PC-3 (cell line): ENCODE measurements around the gene APLP1. TPM values are rescaled to one million over a fixed set of nuclear protein-coding genes. Genes with fewer than 3 reads are reported as not detected.
"Not testable (repeated sequence)": the region's sequence is repeated elsewhere in the genome, so short reads cannot be mapped to it uniquely, and the experiment has no call there.

ENCODE experiments used
- ATAC-seq: fragments of 200-7000 bp; cut with Tn5 transposase; 2 replicates; pipeline ENCODE4 v1.9.1; 2020; ENCODE audit warnings: mild to moderate bottlenecking, moderate library complexity
- BruUV-seq: library from RNA; stranded (reverse); fragments of 400-500 nt; replicated peaks from 2 replicates; lab custom pipeline; 2021; lab: Mats Ljungman, UMichigan
- CTCF ChIA-PET: fragments of 300-600 bp; sonication (Branson Sonifier 250); formaldehyde crosslinking; loops from one replicate; lab custom pipeline; 2022; ENCODE audit warnings: antibody characterized with exemption; lab: Charles Lee
- POLR2A ChIA-PET: fragments of 300-600 bp; sonication (Branson Sonifier 250); formaldehyde crosslinking; loops from one replicate; lab custom pipeline; 2022; ENCODE audit warnings: antibody characterized with exemption; ENCODE audit not compliant: unreplicated experiment; lab: Charles Lee
- DNase-seq: peaks from one replicate; pipeline ENCODE4 v3.0.0-alpha.2; 2015
- H2AFZ ChIP-seq: fragments of 300-600 bp; sonication (generic); 2 replicates; pipeline ENCODE4 v1.6.0; 2016; ENCODE audit warnings: antibody characterized with exemption, low read length
- H3F3A ChIP-seq: fragments of 300-600 bp; sonication (generic); one replicate; pipeline ENCODE4 v1.6.0; 2017; ENCODE audit warnings: antibody characterized with exemption, low read length, control low read depth, mild to moderate bottlenecking; ENCODE audit not compliant: unreplicated experiment
- H3K27ac ChIP-seq: fragments of 300-600 bp; sonication (generic); 2 replicates; pipeline ENCODE4 v1.5.1; 2016; ENCODE audit warnings: mild to moderate bottlenecking, low read length
- H3K27me3 ChIP-seq: fragments of 300-600 bp; sonication (generic); 2 replicates; pipeline ENCODE4 v1.6.1; 2016; ENCODE audit warnings: low read length, mixed read lengths
- H3K36me3 ChIP-seq: fragments of 300-600 bp; sonication (generic); 2 replicates; pipeline ENCODE4 v1.6.1; 2016; ENCODE audit warnings: low read depth, mixed run types, low read length, mixed read lengths
- H3K4me1 ChIP-seq: fragments of 300-600 bp; sonication (generic); 2 replicates; pipeline ENCODE4 v1.5.1; 2016; ENCODE audit warnings: low read length; ENCODE audit not compliant: insufficient read depth
- H3K4me2 ChIP-seq: fragments of 300-600 bp; sonication (generic); 2 replicates; pipeline ENCODE4 v1.6.0; 2016; ENCODE audit warnings: low read length
- H3K4me3 ChIP-seq: fragments of 300-600 bp; sonication (generic); 2 replicates; pipeline ENCODE4 v1.5.1; 2016; ENCODE audit warnings: mild to moderate bottlenecking, low read length, mixed read lengths
- H3K79me2 ChIP-seq: fragments of 300-600 bp; sonication (generic); 2 replicates; pipeline ENCODE4 v1.6.1; 2017; ENCODE audit warnings: low read length, mixed read lengths
- H3K9ac ChIP-seq: fragments of 300-600 bp; sonication (generic); 2 replicates; pipeline ENCODE4 v1.6.0; 2016; ENCODE audit warnings: mild to moderate bottlenecking, low read length
- H3K9me2 ChIP-seq: fragments of 300-600 bp; sonication (generic); replicated peaks from 2 replicates; pipeline ENCODE4 v1.6.1; 2016; ENCODE audit warnings: mixed run types, low read length, mixed read lengths
- H3K9me3 ChIP-seq: fragments of 300-600 bp; sonication (generic); 2 replicates; pipeline ENCODE4 v1.6.1; 2016; ENCODE audit warnings: low read length, mixed read lengths
- H4K20me1 ChIP-seq: fragments of 300-600 bp; sonication (generic); 2 replicates; pipeline ENCODE4 v1.6.1; 2016; ENCODE audit warnings: low read length, mixed read lengths
- CTCF ChIP-seq: fragments of 300-600 bp; sonication (generic); conservative IDR thresholded peaks from 2 replicates; pipeline ENCODE4 v1.5.1; 2017; ENCODE audit warnings: antibody characterized with exemption, low read depth, mild to moderate bottlenecking, low read length
- EZH2 ChIP-seq: fragments of 300-600 bp; sonication (generic); IDR thresholded peaks from one replicate; pipeline ENCODE4 v1.6.1; 2017; ENCODE audit warnings: antibody characterized with exemption, mild to moderate bottlenecking, low read length; ENCODE audit not compliant: unreplicated experiment
- EZH2phosphoT487 ChIP-seq: fragments of 300-600 bp; sonication (generic); IDR thresholded peaks from 2 replicates; pipeline ENCODE4 v1.6.1; 2018; ENCODE audit warnings: mild to moderate bottlenecking, antibody characterized with exemption, low read length, borderline replicate concordance
- intact Hi-C: fragments of 100-400 bp; cut with micrococcal nuclease; formaldehyde crosslinking; loops from 2 replicates; pipeline ENCODE4 v1.9.0; 2023
- total RNA-seq: library from RNA; depleted of rRNA; stranded (reverse); fragments of >200 nt; gene quantifications from 2 replicates; pipeline ENCODE4 v1.2.3, GENCODE V29; 2014

Gene APLP1
- total RNA-seq, 1 experiment from 2014 or later = 21.1 TPM

GRCh38 chr19:35832054-35832453 lies 36.3 kb upstream of the APLP1 start:
- no TSS peak for BruUV-seq
- Histone ChIP-seq H3K9me3 (no peaks in the 10 kb centered on the region), H3K79me2 (no peaks in the 10 kb centered on the region), H3K4me2 (no peak overlapping the region), H3K36me3 (no peaks in the 10 kb centered on the region), H4K20me1 (no peaks in the 10 kb centered on the region), H3K4me1 (no peaks in the 10 kb centered on the region), H3K9me2 (no peaks in the 10 kb centered on the region), H2AFZ (no peak overlapping the region), H3K27me3 (peaks cover 39% of the 10 kb centered on the region), H3K27ac (no peak overlapping the region), H3K4me3 (no peak overlapping the region), H3F3A (no peaks in the 10 kb centered on the region), H3K9ac (no peak overlapping the region)
- ATAC-seq = no peak
- ChIA-PET CTCF (no interaction called here), POLR2A (no interaction called here)
- no peak for TF ChIP-seq EZH2phosphoT487
- TF ChIP-seq CTCF = no peak
- no peak for TF ChIP-seq EZH2
- no peak for DNase-seq
- intact Hi-C loops = no loop called here

- intact Hi-C loops = no loop called here
- no peaks in the 10 kb centered on the region for H3K79me2 ChIP-seq
- no peak overlapping the region for H2AFZ ChIP-seq
- no peak overlapping the region for H3K4me2 ChIP-seq
- ATAC-seq (no peak), DNase-seq (no peak)
- H4K20me1 ChIP-seq = no peaks in the 10 kb centered on the region
- no peak overlapping the region for H3K9ac ChIP-seq
- no peak for TF ChIP-seq EZH2phosphoT487
- no peak for TF ChIP-seq CTCF
- H3F3A ChIP-seq = no peaks in the 10 kb centered on the region
- no peaks in the 10 kb centered on the region for H3K9me3 ChIP-seq
- CTCF ChIA-PET = no interaction called here
- BruUV-seq = no TSS peak
- no peak overlapping the region for H3K27ac ChIP-seq
- no peaks in the 10 kb centered on the region for H3K4me1 ChIP-seq
- peaks cover 39% of the 10 kb centered on the region for H3K27me3 ChIP-seq
- no peaks in the 10 kb centered on the region for H3K36me3 ChIP-seq
- no peak overlapping the region for H3K4me3 ChIP-seq
- POLR2A ChIA-PET = no interaction called here
- no peaks in the 10 kb centered on the region for H3K9me2 ChIP-seq
Observed at GRCh38 chr19:35833972-35834371, 34.4 kb upstream of the APLP1 start.

GRCh38 chr19:35836096-35836495 lies 32.3 kb upstream of the APLP1 start:
- H3K27me3 ChIP-seq = peaks cover 35% of the 10 kb centered on the region
- H4K20me1 ChIP-seq, H3K9ac ChIP-seq, H3K36me3 ChIP-seq, H3K27ac ChIP-seq, intact Hi-C loops, BruUV-seq, H3K9me3 ChIP-seq, H3F3A ChIP-seq, ATAC-seq, H3K9me2 ChIP-seq, POLR2A ChIA-PET, H2AFZ ChIP-seq, H3K79me2 ChIP-seq, DNase-seq, H3K4me1 ChIP-seq, H3K4me3 ChIP-seq, CTCF ChIA-PET, H3K4me2 ChIP-seq: not testable (repeated sequence)
